H1 (cell line): Measurements from ENCODE around the gene PPME1. TPM values are rescaled to one million over a fixed set of nuclear protein-coding genes. Genes with fewer than 3 reads are reported as not detected.

ENCODE experiments used
- CTCF ChIA-PET: fragments of 300-600 bp; sonication (Branson Sonifier 250); formaldehyde crosslinking; loops from one replicate; lab custom pipeline; 2021; ENCODE audit not compliant: partially characterized antibody; lab: Charles Lee
- POLR2A ChIA-PET: fragments of 300-600 bp; sonication (Branson Sonifier 250); formaldehyde crosslinking; loops from one replicate; lab custom pipeline; 2021; ENCODE audit warnings: inconsistent platforms; ENCODE audit not compliant: partially characterized antibody; lab: Charles Lee
- DNase-seq, 2 experiments: peaks; one replicate each; pipeline versions ENCODE4 v3.0.0 to v3.0.0-alpha.2; 2010 to 2022; ENCODE audit warnings: low spot score in 2 of 2, low read depth in 1 of 2, mixed read lengths in 1 of 2
- FAIRE-seq: peaks from 2 replicates; lab custom pipeline; 2011; peaks lifted over from hg19 to GRCh38; lab: Jason Lieb, UNC
- H2AFZ ChIP-seq: 2 replicates; pipeline ENCODE4 v1.8.1; 2012; ENCODE audit warnings: low read length, inconsistent platforms
- H2AK5ac ChIP-seq: 2 replicates; pipeline ENCODE4 v1.6.1; 2013; ENCODE audit warnings: low read depth, low read length
- H2BK120ac ChIP-seq: replicated peaks from 2 replicates; pipeline ENCODE3; 2013; ENCODE audit warnings: low read depth, low read length, inconsistent platforms
- H2BK12ac ChIP-seq: 2 replicates; pipeline ENCODE4 v1.6.1; 2013; ENCODE audit warnings: low read depth, low read length
- H2BK15ac ChIP-seq: 2 replicates; pipeline ENCODE4 v1.6.1; 2013; ENCODE audit warnings: low read length
- H2BK20ac ChIP-seq: 2 replicates; pipeline ENCODE4 v1.6.1; 2013; ENCODE audit warnings: low read length
- H2BK5ac ChIP-seq: 2 replicates; pipeline ENCODE4 v1.6.1; 2013; ENCODE audit warnings: low read depth, low read length
- H3K14ac ChIP-seq: 2 replicates; pipeline ENCODE4 v1.6.1; 2013; ENCODE audit warnings: inconsistent platforms; ENCODE audit not compliant: insufficient read length
- H3K18ac ChIP-seq: 2 replicates; pipeline ENCODE4 v1.6.1; 2013; ENCODE audit warnings: low read length; ENCODE audit errors: extremely low read depth
- H3K23ac ChIP-seq: 2 replicates; pipeline ENCODE4 v1.6.1; 2013; ENCODE audit warnings: inconsistent platforms; ENCODE audit not compliant: insufficient read length
- H3K23me2 ChIP-seq: 2 replicates; pipeline ENCODE4 v1.6.1; 2013; ENCODE audit warnings: low read depth, low read length
- H3K27ac ChIP-seq: 2 replicates; pipeline ENCODE4 v1.6.1; 2011; ENCODE audit warnings: low read depth, low read length, inconsistent platforms
- H3K27me3 ChIP-seq, 4 experiments: replicated peaks in 1 of 4; 1 replicate in 1 of 4; 2 replicates in 3 of 4; pipeline versions ENCODE4 v1.6.1 to v1.8.1; 2011 to 2013; ENCODE audit warnings: low read length in 3 of 4, mild to moderate bottlenecking in 3 of 4, inconsistent platforms in 2 of 4, mixed read lengths in 2 of 4, moderate library complexity in 1 of 4; ENCODE audit not compliant: control insufficient read depth in 3 of 4, insufficient read depth in 3 of 4; ENCODE audit errors: extremely low read depth in 1 of 4
- H3K36me3 ChIP-seq, 4 experiments: 2 replicates each; pipeline versions ENCODE4 v1.6.1 to v1.8.1; 2011 to 2013; ENCODE audit warnings: mild to moderate bottlenecking in 4 of 4, low read length in 3 of 4, moderate library complexity in 2 of 4, control low read depth in 1 of 4, inconsistent platforms in 1 of 4; ENCODE audit not compliant: insufficient read depth in 4 of 4, control insufficient read depth in 2 of 4
- H3K4ac ChIP-seq: replicated peaks from 2 replicates; pipeline ENCODE3; 2013; ENCODE audit warnings: low read length, low read depth, mixed read lengths, inconsistent platforms; ENCODE audit not compliant: insufficient read length
- H3K4me1 ChIP-seq, 4 experiments: replicated peaks in 1 of 4; 1 replicate in 1 of 4; 2 replicates in 3 of 4; pipeline versions ENCODE4 v1.6.1 to v1.8.1; 2011 to 2013; ENCODE audit warnings: low read length in 3 of 4, inconsistent platforms in 2 of 4, mixed read lengths in 1 of 4; ENCODE audit not compliant: insufficient read depth in 4 of 4, control insufficient read depth in 3 of 4
- H3K4me2 ChIP-seq, 2 experiments: 2 replicates each; pipeline versions ENCODE4 v1.6.1 to v1.8.1; 2011 to 2013; ENCODE audit warnings: low read depth in 2 of 2, low read length in 2 of 2, control low read depth in 1 of 2, inconsistent platforms in 1 of 2, mild to moderate bottlenecking in 1 of 2; ENCODE audit not compliant: insufficient read depth in 1 of 2
- H3K4me3 ChIP-seq, 4 experiments: fragments of 200-600, 300-600 bp in 1 of 4; sonication (generic), shearing (Covaris generic), sonication (Bioruptor Twin) in 1 of 4; 2 replicates each; pipeline versions ENCODE4 v1.5.1 to v1.8.1; 2011 to 2016; ENCODE audit warnings: low read length in 4 of 4, low read depth in 3 of 4, control low read depth in 2 of 4, inconsistent platforms in 2 of 4, mild to moderate bottlenecking in 2 of 4, mixed read lengths in 1 of 4, moderate library complexity in 1 of 4; ENCODE audit not compliant: insufficient read depth in 2 of 4; ENCODE audit errors: extremely low read depth in 1 of 4
- H3K56ac ChIP-seq: replicated peaks from 2 replicates; pipeline ENCODE3; 2013; ENCODE audit warnings: low read depth, mild to moderate bottlenecking, mixed read lengths, low read length, inconsistent platforms; ENCODE audit not compliant: insufficient read length
- H3K79me1 ChIP-seq: 2 replicates; pipeline ENCODE4 v1.6.1; 2013; ENCODE audit warnings: low read depth, low read length, control low read depth
- H3K79me2 ChIP-seq, 2 experiments: 2 replicates each; pipeline versions ENCODE4 v1.6.1 to v1.8.1; 2012 to 2013; ENCODE audit warnings: low read length in 2 of 2, mild to moderate bottlenecking in 2 of 2, inconsistent platforms in 1 of 2; ENCODE audit not compliant: insufficient read depth in 2 of 2, control insufficient read depth in 1 of 2
- H3K9ac ChIP-seq, 4 experiments: replicated peaks in 1 of 4; 1 replicate in 1 of 4; 2 replicates in 3 of 4; pipeline versions ENCODE4 v1.6.1 to v1.8.1; 2011 to 2013; ENCODE audit warnings: low read depth in 3 of 4, low read length in 3 of 4, control low read depth in 2 of 4, mild to moderate bottlenecking in 2 of 4, moderate library complexity in 2 of 4, inconsistent platforms in 1 of 4; ENCODE audit errors: extremely low read depth in 1 of 4
- H3K9me3 ChIP-seq, 2 experiments: 2 replicates each; pipeline versions ENCODE4 v1.6.1 to v1.8.1; 2012 to 2013; ENCODE audit warnings: mild to moderate bottlenecking in 2 of 2, moderate library complexity in 2 of 2, control low read depth in 1 of 2, inconsistent platforms in 1 of 2, low read depth in 1 of 2, low read length in 1 of 2, mixed read lengths in 1 of 2; ENCODE audit not compliant: insufficient read depth in 2 of 2
- H4K20me1 ChIP-seq, 2 experiments: replicated peaks in 1 of 2; 2 replicates each; pipeline versions ENCODE3 to v1.8.1; 2011 to 2013; ENCODE audit warnings: inconsistent platforms in 2 of 2, low read length in 2 of 2, mild to moderate bottlenecking in 1 of 2; ENCODE audit not compliant: insufficient read depth in 2 of 2, control insufficient read depth in 1 of 2
- H4K5ac ChIP-seq: 2 replicates; pipeline ENCODE4 v1.6.1; 2013; ENCODE audit warnings: low read length, low read depth, mixed read lengths, inconsistent platforms; ENCODE audit not compliant: insufficient read length
- H4K8ac ChIP-seq: 2 replicates; pipeline ENCODE4 v1.8.0; 2013; ENCODE audit warnings: mild to moderate bottlenecking, moderate library complexity, low read length, inconsistent platforms; ENCODE audit not compliant: insufficient read depth; ENCODE audit errors: extremely low read depth
- H4K91ac ChIP-seq: replicated peaks from 2 replicates; pipeline ENCODE3; 2013; ENCODE audit warnings: low read length, mixed read lengths, inconsistent platforms; ENCODE audit not compliant: insufficient read length
- ATF2 ChIP-seq: IDR thresholded peaks from 2 replicates; pipeline ENCODE4 v1.6.1; 2012; ENCODE audit warnings: low read length, inconsistent platforms
- CHD1 ChIP-seq: IDR thresholded peaks from 2 replicates; pipeline ENCODE4 v1.6.1; 2012; ENCODE audit warnings: low read depth, low read length, improper control_type of control experiment
- EGR1 ChIP-seq: IDR thresholded peaks from 2 replicates; pipeline ENCODE4 v1.6.1; 2011; ENCODE audit warnings: low read depth, low read length, borderline replicate concordance
- EZH2 ChIP-seq: fragments of 200-600 bp; sonication (generic); IDR thresholded peaks from 2 replicates; pipeline ENCODE4 v1.7.1; 2012; ENCODE audit warnings: low read depth, mild to moderate bottlenecking, moderate library complexity, low read length, inconsistent platforms; ENCODE audit not compliant: severe bottlenecking
- KDM1A ChIP-seq: fragments of 200-600, 300-600 bp; sonication (generic); IDR thresholded peaks from 2 replicates; pipeline ENCODE4 v1.7.1; 2016; ENCODE audit warnings: mild to moderate bottlenecking, low read length, borderline replicate concordance
- RBBP5 ChIP-seq: IDR thresholded peaks from 2 replicates; pipeline ENCODE4 v1.7.1; 2012; ENCODE audit warnings: low read depth, mild to moderate bottlenecking, inconsistent platforms, low read length, moderate library complexity, borderline replicate concordance
- RXRA ChIP-seq: IDR thresholded peaks from 2 replicates; pipeline ENCODE4 v1.6.1; 2011; ENCODE audit warnings: low read depth, mild to moderate bottlenecking, low read length, moderate library complexity; ENCODE audit not compliant: insufficient read depth
- SIN3A ChIP-seq, 2 experiments: IDR thresholded peaks in 1 of 2; conservative IDR thresholded peaks in 1 of 2; 2 replicates each; pipeline ENCODE4 v1.6.1; 2011 to 2012; ENCODE audit warnings: low read length in 2 of 2, improper control_type of control experiment in 1 of 2, low read depth in 1 of 2, mild to moderate bottlenecking in 1 of 2
- SRF ChIP-seq: IDR thresholded peaks from 2 replicates; pipeline ENCODE4 v1.6.1; 2011; ENCODE audit warnings: mild to moderate bottlenecking, low read depth, low read length, moderate library complexity
- TAF1 ChIP-seq: IDR thresholded peaks from 2 replicates; pipeline ENCODE4 v1.6.1; 2011; ENCODE audit warnings: mild to moderate bottlenecking, low read depth, low read length
- TAF7 ChIP-seq: optimal IDR thresholded peaks from 2 replicates; pipeline ENCODE3; 2011; ENCODE audit warnings: low read depth, mild to moderate bottlenecking, inconsistent platforms, low read length, moderate library complexity, borderline replicate concordance
- WGBS, 2 experiments: shearing (Covaris generic) in 1 of 2; methylation state at CpG; one replicate each; pipeline versions ENCODE4 v1.1.6 to v1.1.7; 2013 to 2015; ENCODE audit warnings: low lambda C conversion rate in 2 of 2, mixed read lengths in 2 of 2, inconsistent platforms in 1 of 2, low coverage in 1 of 2, missing lambda C conversion rate in 1 of 2; ENCODE audit not compliant: insufficient replicate concordance in 2 of 2, insufficient coverage in 1 of 2, insufficient read length in 1 of 2; ENCODE audit errors: extremely low coverage in 1 of 2, missing lambda C conversion rate in 1 of 2; 5-methylcytosine and 5-hydroxymethylcytosine counted together
- polyA plus RNA-seq, 7 experiments: library from polyadenylated mRNA; depleted of rRNA in 3 of 7; stranded (reverse) in 5 of 7; unstranded in 2 of 7; fragments of >200 nt in 5 of 7; fragments of 200-250 nt in 2 of 7; gene quantifications; 1 replicate in 5 of 7; 2 replicates in 1 of 7; 4 replicates in 1 of 7; pipeline versions ENCODE4 v1.2.1 to v1.2.3, GENCODE V29; 2011 to 2013; ENCODE audit warnings: missing spikeins in 2 of 7, mixed read lengths in 2 of 7
- total RNA-seq: library from RNA; stranded (reverse); fragmentation: NEBNext Ultra II Directional; extraction: Animal tissue kit (Norgen Biotek cat#: 25700); gene quantifications from 2 replicates; pipeline ENCODE4 v1.2.1, GENCODE V29; 2021

PPME1 gene
- total and polyA plus RNA-seq, 2 of the 8 experiments (the other 6 are each of a cell fraction or from before 2014, with no cell fraction given) = 55.1 to 64.5 TPM

- no peak overlapping the region for H3K18ac ChIP-seq
- H3K9me3 ChIP-seq = peaks cover 0 to 2% of the 10 kb centered on the region in 2 experiments; a peak in 1 of 4 replicates
- H2AK5ac ChIP-seq = no peak overlapping the region
- no peaks in the 10 kb centered on the region for H4K20me1 ChIP-seq
- no peak overlapping the region for H3K4ac ChIP-seq
- H2BK15ac ChIP-seq = no peak overlapping the region
- H2BK12ac ChIP-seq = no peak overlapping the region
- H4K91ac ChIP-seq = no peak overlapping the region
- ChIA-PET CTCF (no interaction called here), POLR2A (no interaction called here)
- H3K23me2 ChIP-seq = no peaks in the 10 kb centered on the region
- H3K4me2 ChIP-seq = no peak overlapping the region
- no peak for TF ChIP-seq TAF7
- TF ChIP-seq ATF2 = no peak
- no peak for TF ChIP-seq RBBP5
- no peak for TF ChIP-seq KDM1A
- no peak for TF ChIP-seq EZH2
- TF ChIP-seq EGR1 = no peak
- no peak for TF ChIP-seq SIN3A (conservative IDR thresholded peaks at IDR 0.05 in 1 of 2, IDR thresholded peaks at IDR 0.05 in 1 of 2; ENCODE audit: low read depth in 1 of 2, low read length in 2 of 2)
- no peak for TF ChIP-seq TAF1
- no peak for TF ChIP-seq SRF
- TF ChIP-seq CHD1 = no peak
- no peak for TF ChIP-seq RXRA
- TF ChIP-seq, all 59 proteins: peak for 0
- no peak overlapping the region for H4K8ac ChIP-seq
- no peak overlapping the region for H2AFZ ChIP-seq
- H3K4me1 ChIP-seq = no peaks in the 10 kb centered on the region
- no peaks in the 10 kb centered on the region for H3K27me3 ChIP-seq
- H3K14ac ChIP-seq = no peak overlapping the region
- H3K56ac ChIP-seq = no peak overlapping the region
- H3K9ac ChIP-seq = no peak overlapping the region
- DNase-seq (no peak), FAIRE-seq (no peak)
- H2BK5ac ChIP-seq = no peak overlapping the region
- H3K4me3 ChIP-seq = no peak overlapping the region
- no peak overlapping the region for H3K23ac ChIP-seq
- peaks cover 0 to 8% of the 10 kb centered on the region in 2 experiments; a peak in 1 of 4 replicates for H3K79me2 ChIP-seq
- 88% methylated on average over 2 of the region's 2 CpGs; no CpG with 5 or more reads in 1 of the 2 experiments for WGBS, 2 experiments
- H3K36me3 ChIP-seq = no peaks in the 10 kb centered on the region; a peak in 1 of 8 replicates
- H2BK120ac ChIP-seq = no peak overlapping the region
- no peaks in the 10 kb centered on the region; the same call in 1 of the 2 replicates for H3K79me1 ChIP-seq
- no peak overlapping the region for H2BK20ac ChIP-seq
- no peak overlapping the region for H3K27ac ChIP-seq
- no peak overlapping the region for H4K5ac ChIP-seq
Measured at GRCh38 chr11:74196781-74197486, 25.8 kb downstream of the PPME1 start.
